Activated T-cell treated with anti-CD3 and anti-CD28 coated beads, Interleukin-2, amount 50 U/mL, for 72 hours (primary cell): ENCODE data around the gene SCLT1. TPM values are rescaled to one million over a fixed set of nuclear protein-coding genes. Genes with fewer than 3 reads are reported as not detected.
A peak's percentile ranks its signal among the peaks of the same experiment; 100 is the strongest.

Experiments
- ATAC-seq, 2 donors: fragments of 150-1000 bp; cut with Tn5 transposase; replicated peaks in 1 of 2; 2 replicates each; pipeline ENCODE4 v1.10.0; 2021; ENCODE audit warnings: moderate library complexity in 2 of 2, mild to moderate bottlenecking in 1 of 2
- DNase-seq, 2 donors: peaks; one replicate each; pipeline ENCODE4 v3.0.0; 2021 to 2022; ENCODE audit warnings: mixed read lengths in 1 of 2
- H3K27ac Mint-ChIP-seq: one replicate; pipeline ENCODE4 v1.8.0; 2022; ENCODE audit warnings: mild to moderate bottlenecking, moderate library complexity, mixed read lengths
- H3K27me3 Mint-ChIP-seq: one replicate; pipeline ENCODE4 v1.8.0; 2022; ENCODE audit warnings: low read depth, mixed read lengths
- H3K36me3 Mint-ChIP-seq, 2 donors: one replicate each; pipeline ENCODE4 v1.8.0; 2022; ENCODE audit warnings: mixed read lengths in 2 of 2, mild to moderate bottlenecking in 1 of 2; ENCODE audit not compliant: insufficient read depth in 2 of 2
- H3K4me1 Mint-ChIP-seq: one replicate; pipeline ENCODE4 v1.8.0; 2022; ENCODE audit warnings: low read depth, mixed read lengths
- H3K4me3 Mint-ChIP-seq, 2 donors: one replicate each; pipeline ENCODE4 v1.8.0; 2022; ENCODE audit warnings: mild to moderate bottlenecking in 2 of 2, mixed read lengths in 2 of 2, moderate library complexity in 2 of 2
- H3K9me3 Mint-ChIP-seq, 2 donors: one replicate each; pipeline ENCODE4 v1.8.0; 2022; ENCODE audit warnings: mixed read lengths in 2 of 2
- total RNA-seq, 2 donors: library from RNA; stranded (reverse); gene quantifications; one replicate each; pipeline ENCODE4 v1.2.3, GENCODE V29; 2022

Gene SCLT1
- total RNA-seq, 2 donors from 2014 or later = 24.5 to 25.6 TPM

GRCh38 chr4:128877934-128878333 is 215.4 kb downstream of the SCLT1 start:
- Mint-ChIP-seq H3K4me1 (no peaks in the 10 kb centered on the region), H3K27ac (no peak overlapping the region)
- ATAC-seq = no peak

GRCh38 chr4:128876200-128876599 is 217.1 kb downstream of the SCLT1 start:
- H3K27ac Mint-ChIP-seq = no peak overlapping the region
- no peaks in the 10 kb centered on the region for H3K27me3 Mint-ChIP-seq
- H3K4me1 Mint-ChIP-seq = no peaks in the 10 kb centered on the region
- no peak for DNase-seq
- H3K36me3 Mint-ChIP-seq = peaks cover 6 to 18% of the 10 kb centered on the region in 2 donors
- no peaks in the 10 kb centered on the region for H3K9me3 Mint-ChIP-seq
- no peak overlapping the region for H3K4me3 Mint-ChIP-seq
- ATAC-seq = no peak

More at GRCh38 chr4:128877934-128878333, 215.4 kb downstream of the SCLT1 start:
- no peak for DNase-seq
- Mint-ChIP-seq H3K4me3 (no peak overlapping the region), H3K27me3 (no peaks in the 10 kb centered on the region), H3K9me3 (no peaks in the 10 kb centered on the region), H3K36me3 (peaks cover 0 to 2% of the 10 kb centered on the region in 2 donors)

DNA sequence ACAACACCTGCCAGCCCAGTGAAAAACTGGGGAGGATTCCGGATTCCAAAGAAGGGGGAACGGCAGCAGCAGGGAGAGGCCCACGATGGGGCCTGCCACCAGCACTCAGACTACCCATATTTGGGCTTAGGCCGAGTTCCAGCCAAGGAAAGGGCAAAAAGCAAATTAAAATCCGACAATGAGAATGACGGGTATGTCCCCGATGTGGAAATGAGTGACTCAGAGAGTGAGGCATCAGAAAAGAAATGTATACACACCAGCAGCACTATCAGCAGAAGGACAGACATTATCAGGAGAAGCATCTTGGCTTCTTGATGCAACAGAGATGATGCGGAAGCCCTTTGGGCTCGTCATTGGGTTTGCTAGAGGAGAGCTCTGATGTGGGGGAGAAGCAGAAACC is 221.4 kb downstream of the SCLT1 start:
- ATAC-seq = no peak
- peaks cover 11 to 34% of the 10 kb centered on the region in 2 donors for H3K36me3 Mint-ChIP-seq

GRCh38 chr4:128869776-128870509 is 223.4 kb downstream of the SCLT1 start:
- Mint-ChIP-seq H3K27me3 (no peaks in the 10 kb centered on the region), H3K4me3 (peak overlapping the region in 1 of 2 donors; percentile 0), H3K27ac (peak overlapping the region; percentile 90), H3K9me3 (no peaks in the 10 kb centered on the region), H3K36me3 (peaks cover 13 to 44% of the 10 kb centered on the region in 2 donors), H3K4me1 (peaks cover 13% of the 10 kb centered on the region)
- peak; percentile 89 to 95 for ATAC-seq
- DNase-seq = peak in 1 of 2 donors; percentile 15

More for the DNA sequence above, 221.4 kb downstream of the SCLT1 start:
- Mint-ChIP-seq H3K27ac (peak overlapping the region; percentile 21), H3K9me3 (no peaks in the 10 kb centered on the region), H3K4me1 (peaks cover 13% of the 10 kb centered on the region), H3K4me3 (no peak overlapping the region), H3K27me3 (no peaks in the 10 kb centered on the region)
- no peak for DNase-seq

DNA sequence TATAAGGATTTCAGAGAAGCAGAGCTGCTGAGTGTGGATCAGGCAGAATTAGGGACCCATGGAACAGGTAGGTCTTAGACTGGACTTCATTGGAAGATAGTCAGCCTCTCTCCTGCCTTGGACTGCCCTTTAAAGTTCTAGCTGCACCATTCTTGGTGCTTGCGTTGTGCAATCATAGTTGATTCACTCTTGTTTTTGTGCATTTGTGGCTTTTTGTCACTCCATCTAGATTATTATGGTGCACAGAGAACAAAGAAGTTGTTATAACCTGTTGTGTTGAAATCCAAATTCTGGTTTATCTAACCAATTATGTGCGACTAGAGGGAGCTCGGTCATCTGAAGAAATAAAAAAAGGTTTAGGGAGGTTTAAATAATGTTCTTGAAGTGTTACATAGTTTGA is 224.6 kb downstream of the SCLT1 start:
- no peak for ATAC-seq
- peaks cover 13 to 45% of the 10 kb centered on the region in 2 donors for H3K36me3 Mint-ChIP-seq
- peak overlapping the region; percentile 90 for H3K27ac Mint-ChIP-seq
- H3K4me3 Mint-ChIP-seq = no peak overlapping the region
- H3K9me3 Mint-ChIP-seq = no peaks in the 10 kb centered on the region
- H3K27me3 Mint-ChIP-seq = no peaks in the 10 kb centered on the region
- peaks cover 14% of the 10 kb centered on the region for H3K4me1 Mint-ChIP-seq
- no peak for DNase-seq

- DNase-seq (no peak), ATAC-seq (no peak)
- H3K4me1 Mint-ChIP-seq = peaks cover 34% of the 10 kb centered on the region
- peak overlapping the region; percentile 26 for H3K27ac Mint-ChIP-seq
- H3K27me3 Mint-ChIP-seq = no peaks in the 10 kb centered on the region
- peaks cover 14 to 37% of the 10 kb centered on the region in 2 donors for H3K36me3 Mint-ChIP-seq
- no peaks in the 10 kb centered on the region for H3K9me3 Mint-ChIP-seq
- H3K4me3 Mint-ChIP-seq = no peak overlapping the region
Observed at GRCh38 chr4:128866691-128867090, 226.6 kb downstream of the SCLT1 start.

DNA sequence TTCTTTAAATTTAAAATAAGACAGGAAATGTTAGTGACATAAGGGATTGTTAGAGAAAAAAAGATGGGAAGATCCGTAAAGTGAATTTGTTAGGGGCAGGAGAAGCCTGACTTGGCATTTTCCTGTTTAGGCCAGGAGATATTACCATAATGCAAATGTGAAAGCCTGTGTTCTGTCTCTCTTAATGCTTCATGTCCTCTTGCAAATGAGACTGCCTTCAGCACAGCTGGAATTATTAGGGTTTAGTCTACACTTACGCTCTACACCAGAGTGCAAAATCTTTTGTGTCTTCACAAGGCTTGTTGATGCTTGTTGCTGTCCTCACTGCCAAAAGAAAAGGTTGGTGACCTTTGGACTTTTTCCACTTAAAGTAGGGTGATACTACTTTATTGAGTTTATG is 227.1 kb downstream of the SCLT1 start:
- peak overlapping the region; percentile 26 for H3K27ac Mint-ChIP-seq
- H3K27me3 Mint-ChIP-seq = no peaks in the 10 kb centered on the region
- no peaks in the 10 kb centered on the region for H3K9me3 Mint-ChIP-seq
- H3K4me1 Mint-ChIP-seq = peaks cover 38% of the 10 kb centered on the region
- H3K4me3 Mint-ChIP-seq = no peak overlapping the region
- ATAC-seq (no peak), DNase-seq (no peak)
- H3K36me3 Mint-ChIP-seq = peaks cover 12 to 35% of the 10 kb centered on the region in 2 donors

GRCh38 chr4:128865132-128865531 is 228.2 kb downstream of the SCLT1 start:
- H3K36me3 Mint-ChIP-seq = peaks cover 8 to 29% of the 10 kb centered on the region in 2 donors
- no peak overlapping the region for H3K4me3 Mint-ChIP-seq
- H3K4me1 Mint-ChIP-seq = peaks cover 47% of the 10 kb centered on the region
- H3K9me3 Mint-ChIP-seq = no peaks in the 10 kb centered on the region
- ATAC-seq (no peak), DNase-seq (no peak)
- H3K27ac Mint-ChIP-seq = peak overlapping the region; percentile 54
- no peaks in the 10 kb centered on the region for H3K27me3 Mint-ChIP-seq

DNA sequence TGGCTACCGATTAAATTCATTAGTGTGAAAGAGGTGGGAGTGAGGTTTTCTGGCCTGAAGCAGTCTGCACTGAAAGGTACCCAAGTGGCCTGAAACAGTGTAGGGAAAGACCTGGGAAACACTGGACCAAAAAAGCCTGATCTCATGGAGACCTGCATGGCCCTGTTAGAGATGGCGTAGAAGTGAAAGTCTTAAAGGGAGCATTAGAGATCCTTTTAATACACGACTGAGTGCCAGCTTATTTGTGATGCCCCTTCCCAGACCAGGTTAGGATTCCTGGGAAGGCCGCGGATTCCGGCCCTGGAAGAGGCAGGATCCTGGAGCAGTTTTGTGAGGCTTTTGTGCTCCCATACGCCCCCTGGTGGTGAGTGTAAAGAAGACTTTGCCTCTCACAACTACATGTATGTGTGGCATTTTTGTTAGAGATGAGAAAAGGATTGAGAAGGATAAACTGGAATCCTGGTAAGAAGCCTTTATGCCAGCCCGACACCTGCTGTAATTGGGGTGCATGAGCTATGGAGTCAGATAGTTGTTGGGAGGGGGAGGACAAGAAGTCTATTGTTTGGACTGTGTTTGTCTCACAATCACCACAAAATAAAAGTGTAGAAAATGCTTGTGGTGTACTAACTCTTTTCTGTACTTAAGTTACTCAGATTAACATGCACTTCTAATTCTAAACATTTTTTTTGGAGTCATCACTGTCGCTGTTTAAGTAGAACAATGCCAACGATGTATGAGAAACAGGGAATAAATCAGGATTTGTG is 229.8 kb downstream of the SCLT1 start:
- H3K4me3 Mint-ChIP-seq = peak overlapping the region; percentile 29 to 42
- DNase-seq (peak; percentile 48 to 71), ATAC-seq (peak in 1 of 2 donors; percentile 25)
- peaks cover 52% of the 10 kb centered on the region for H3K4me1 Mint-ChIP-seq
- peaks cover 14 to 30% of the 10 kb centered on the region in 2 donors for H3K36me3 Mint-ChIP-seq
- no peaks in the 10 kb centered on the region for H3K27me3 Mint-ChIP-seq
- H3K27ac Mint-ChIP-seq = peak overlapping the region; percentile 42
- no peaks in the 10 kb centered on the region for H3K9me3 Mint-ChIP-seq

DNA sequence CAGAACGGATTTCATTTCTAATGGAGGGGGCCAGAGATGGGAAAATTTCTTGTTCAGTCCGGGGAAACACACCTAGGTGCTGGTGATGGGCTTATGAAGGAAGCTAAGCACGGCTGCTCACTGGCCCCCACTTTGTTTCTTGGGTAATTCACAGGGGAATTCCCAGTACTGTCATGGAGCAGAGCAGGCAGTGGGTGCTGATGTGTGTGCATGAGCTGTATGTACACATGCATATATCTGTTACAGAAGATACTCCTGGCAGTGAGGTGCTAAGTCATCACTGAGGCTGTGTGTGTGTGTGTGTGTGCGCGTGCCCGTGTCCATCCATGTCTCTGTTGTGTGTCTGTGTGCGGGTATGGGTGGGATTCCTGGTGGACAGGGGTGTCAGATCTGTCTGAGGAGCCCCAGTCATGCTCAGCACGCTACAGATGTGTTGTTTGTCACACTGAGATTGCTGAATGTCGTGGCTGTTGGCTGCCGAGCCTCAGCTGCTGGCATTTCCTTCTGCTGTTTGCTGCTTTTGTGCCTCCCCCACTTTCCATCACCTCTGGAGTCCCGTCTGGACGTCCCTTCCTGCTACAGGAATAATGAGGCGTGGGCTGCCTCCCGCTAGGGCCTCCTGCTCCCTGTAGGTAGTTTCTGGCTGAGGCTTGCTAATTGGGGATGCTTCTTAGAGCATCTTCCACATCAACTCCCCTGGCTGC is 230.6 kb downstream of the SCLT1 start:
- peak overlapping the region; percentile 24 for H3K27ac Mint-ChIP-seq
- H3K9me3 Mint-ChIP-seq = no peaks in the 10 kb centered on the region
- H3K4me1 Mint-ChIP-seq = peaks cover 52% of the 10 kb centered on the region
- ATAC-seq (peak; percentile 84 to 89), DNase-seq (peak; percentile 40 to 48)
- H3K27me3 Mint-ChIP-seq = no peaks in the 10 kb centered on the region
- peaks cover 15 to 32% of the 10 kb centered on the region in 2 donors for H3K36me3 Mint-ChIP-seq
- peak overlapping the region; percentile 29 to 42 for H3K4me3 Mint-ChIP-seq

GRCh38 chr4:128861856-128862518 is 231.4 kb downstream of the SCLT1 start:
- H3K27ac Mint-ChIP-seq = peak overlapping the region; percentile 88
- H3K27me3 Mint-ChIP-seq = no peaks in the 10 kb centered on the region
- ATAC-seq (peak; percentile 14 to 22), DNase-seq (no peak)
- H3K9me3 Mint-ChIP-seq = no peaks in the 10 kb centered on the region
- peak overlapping the region; percentile 46 to 70 for H3K4me3 Mint-ChIP-seq
- peaks cover 52% of the 10 kb centered on the region for H3K4me1 Mint-ChIP-seq
- peaks cover 14 to 37% of the 10 kb centered on the region in 2 donors for H3K36me3 Mint-ChIP-seq

DNA sequence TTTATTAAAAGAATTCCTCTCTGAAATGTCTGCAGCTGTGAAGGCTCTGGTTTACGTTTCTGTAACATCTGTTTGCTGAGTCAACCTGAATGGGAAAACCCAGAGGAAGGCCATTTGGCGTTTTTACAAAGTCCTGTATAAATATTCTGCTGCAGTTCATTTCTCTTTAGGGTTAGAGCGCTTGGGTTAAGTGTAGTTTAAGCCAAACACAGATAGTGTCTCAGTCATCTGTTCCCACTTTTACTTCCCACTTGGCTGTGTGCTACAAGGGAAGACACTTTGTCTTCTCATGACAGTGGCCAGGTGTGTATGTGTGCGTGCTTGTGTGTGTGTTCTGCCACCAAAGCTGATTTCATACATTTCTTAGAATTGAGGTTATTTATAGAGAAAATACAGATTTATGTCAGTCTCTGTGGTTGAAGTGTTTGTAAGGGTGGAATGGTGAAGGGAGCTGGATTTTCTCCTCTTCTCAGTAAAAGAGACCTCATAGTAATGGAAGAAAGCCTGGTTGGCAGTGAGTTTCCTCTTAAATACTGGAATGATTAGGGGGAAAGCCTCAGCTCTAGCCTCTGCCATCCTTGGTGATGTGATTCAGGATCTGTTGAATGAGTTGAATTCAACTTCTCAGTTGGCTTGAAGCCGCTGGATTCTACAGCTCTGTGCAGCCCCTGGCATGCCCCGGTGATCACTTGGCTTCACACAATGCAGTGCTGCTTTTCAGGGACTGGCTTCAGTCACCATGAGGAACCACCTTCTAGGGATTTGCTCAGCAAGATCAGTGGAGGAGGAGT is 233.3 kb downstream of the SCLT1 start:
- H3K4me1 Mint-ChIP-seq = peaks cover 55% of the 10 kb centered on the region
- peak overlapping the region in 1 of 2 donors; percentile 13 for H3K4me3 Mint-ChIP-seq
- H3K9me3 Mint-ChIP-seq = no peaks in the 10 kb centered on the region
- no peak for DNase-seq
- H3K36me3 Mint-ChIP-seq = peaks cover 13 to 38% of the 10 kb centered on the region in 2 donors
- H3K27me3 Mint-ChIP-seq = no peaks in the 10 kb centered on the region
- ATAC-seq = peak; percentile 6 to 10
- peak overlapping the region; percentile 66 for H3K27ac Mint-ChIP-seq
